Psoas muscle (tissue), 8 donors: Measurements from ENCODE around the gene PHPT1. TPM values are rescaled to one million over a fixed set of nuclear protein-coding genes. Genes with fewer than 3 reads are reported as not detected.
A peak's percentile ranks its signal among the peaks of the same experiment; 100 is the strongest.
"Not testable (repeated sequence)": the region's sequence is repeated elsewhere in the genome, so short reads cannot be mapped to it uniquely, and the experiment has no call there.

Experiments
- ATAC-seq, 4 donors: fragments of 200-7000 bp; cut with Tn5 transposase; one replicate each; pipeline ENCODE4 v1.9.1; 2020; ENCODE audit warnings: moderate library complexity in 3 of 4, mild to moderate bottlenecking in 2 of 4
- DNase-seq, 2 donors: peaks; one replicate each; pipeline ENCODE4 v3.0.0-alpha.2; 2020
- H3K27ac ChIP-seq: fragments of 200-600 bp; one replicate; pipeline ENCODE4 v1.8.0; 2022
- H3K27me3 ChIP-seq, 3 donors: fragments of 200-600 bp in 1 of 3; one replicate each; pipeline versions ENCODE4 v1.6.1 to v1.8.0; 2013 to 2022; ENCODE audit warnings: low read length in 2 of 3, mild to moderate bottlenecking in 2 of 3, moderate library complexity in 1 of 3; ENCODE audit not compliant: insufficient read depth in 3 of 3
- H3K36me3 ChIP-seq, 2 donors: fragments of 200-600 bp in 1 of 2; one replicate each; pipeline versions ENCODE4 v1.6.1 to v1.8.0; 2013 to 2022; ENCODE audit warnings: low read depth in 1 of 2, mild to moderate bottlenecking in 1 of 2, moderate library complexity in 1 of 2; ENCODE audit not compliant: insufficient read depth in 1 of 2
- H3K4me1 ChIP-seq: fragments of 200-600 bp; one replicate; pipeline ENCODE4 v1.8.0; 2022
- H3K4me3 ChIP-seq: fragments of 200-600 bp; one replicate; pipeline ENCODE4 v1.8.0; 2022; ENCODE audit warnings: mild to moderate bottlenecking
- H3K9me3 ChIP-seq: fragments of 200-600 bp; one replicate; pipeline ENCODE4 v1.8.0; 2022
- WGBS, 3 donors: extraction: QIAGEN DNeasy Blood & Tissue Kit; methylation state at CpG; one replicate each; pipeline versions ENCODE4 v1.1.6 to v1.1.7; 2013; 5-methylcytosine and 5-hydroxymethylcytosine counted together
- intact Hi-C, 2 donors: fragments of 100-400 bp; cut with DNase I; formaldehyde crosslinking; loops; one replicate each; pipeline versions ENCODE4 v1.11.0 to v1.14.2; 2022
- long read RNA-seq, 2 donors: library from polyadenylated mRNA; unstranded; transcript quantifications; one replicate each; pipeline ENCODE4 v2.0.0, GENCODE V29; 2021
- polyA plus RNA-seq, 3 donors: library from polyadenylated mRNA; stranded (reverse); fragments of 200-250 nt; gene quantifications; one replicate each; pipeline ENCODE4 v1.2.3, GENCODE V29; 2013
- total RNA-seq, 4 donors: library from RNA; stranded (reverse); fragmentation: NEBNext Ultra II Directional in 2 of 4; extraction: Animal tissue kit (Norgen Biotek cat#: 25700) in 2 of 4; gene quantifications; one replicate each; pipeline versions ENCODE4 v1.2.1 to v1.2.4, GENCODE V29; 2021 to 2023
- TF ChIP-seq, protein P1 (sequence below): fragments of 200-600 bp; IDR thresholded peaks from one replicate; pipeline ENCODE4 v1.8.0; 2022; ENCODE audit warnings: antibody characterized with exemption
- donor health status: healthy with polysubstance abuse.
- donor health status: DM: no; HTN: no; CAD: no; lungs with moderate emphysema.
- donor health status: Bipolar disorder and iron deficiency.
- donor health status: healthy.
- donor health status: DM: yes; HTN: yes; CAD: no.
- donor health status: DM: no; HTN: no; CAD: no.
- donor health status: DM: no; HTN: no; CAD: no.
- donor health status: DM: yes; HTN: yes; CAD: no.

PHPT1 gene
- total RNA-seq (100 to 1,000 TPM; 154 to 272 (median 220) TPM), polyA plus RNA-seq (100 to 1,000 TPM; 228 to 295 (median 288) TPM)
- long read RNA-seq, donor 1, transcript PHPT1-204 (2 exons, 627 nt): minor isoform, 25 of 180 reads
- long read RNA-seq, donor 1, transcript PHPT1-201 (3 exons, 890 nt): major isoform, 114 of 180 reads
- long read RNA-seq, donor 1, partial matches to known transcripts: 11 of 180 reads
- long read RNA-seq, donor 1, other reads (novel, unspliced or antisense): 25 of 180 reads
- long read RNA-seq, donor 2, transcript PHPT1-204 (2 exons, 627 nt): minor isoform, 14 of 114 reads
- long read RNA-seq, donor 2, transcript PHPT1-201 (3 exons, 890 nt): major isoform, 76 of 114 reads
- long read RNA-seq, donor 2, partial matches to known transcripts: 0 of 114 reads
- long read RNA-seq, donor 2, other reads (novel, unspliced or antisense): 21 of 114 reads

GRCh38 chr9:136849038-136849959, at the start of gene PHPT1:
PHPT1 (plus strand) TSS chr9:136849409; CDS start chr9:136849431, 22 bp downstream.
- WGBS, 3 donors: 0% methylated on average over 48 to 77 of the region's 77 CpGs
- TF ChIP-seq, protein P1, sequence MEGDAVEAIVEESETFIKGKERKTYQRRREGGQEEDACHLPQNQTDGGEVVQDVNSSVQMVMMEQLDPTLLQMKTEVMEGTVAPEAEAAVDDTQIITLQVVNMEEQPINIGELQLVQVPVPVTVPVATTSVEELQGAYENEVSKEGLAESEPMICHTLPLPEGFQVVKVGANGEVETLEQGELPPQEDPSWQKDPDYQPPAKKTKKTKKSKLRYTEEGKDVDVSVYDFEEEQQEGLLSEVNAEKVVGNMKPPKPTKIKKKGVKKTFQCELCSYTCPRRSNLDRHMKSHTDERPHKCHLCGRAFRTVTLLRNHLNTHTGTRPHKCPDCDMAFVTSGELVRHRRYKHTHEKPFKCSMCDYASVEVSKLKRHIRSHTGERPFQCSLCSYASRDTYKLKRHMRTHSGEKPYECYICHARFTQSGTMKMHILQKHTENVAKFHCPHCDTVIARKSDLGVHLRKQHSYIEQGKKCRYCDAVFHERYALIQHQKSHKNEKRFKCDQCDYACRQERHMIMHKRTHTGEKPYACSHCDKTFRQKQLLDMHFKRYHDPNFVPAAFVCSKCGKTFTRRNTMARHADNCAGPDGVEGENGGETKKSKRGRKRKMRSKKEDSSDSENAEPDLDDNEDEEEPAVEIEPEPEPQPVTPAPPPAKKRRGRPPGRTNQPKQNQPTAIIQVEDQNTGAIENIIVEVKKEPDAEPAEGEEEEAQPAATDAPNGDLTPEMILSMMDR: no peak
- intact Hi-C loops: loop anchor here (5.0 to 10.0 kb wide), 5 partner anchors 78 to 178 kb away; partner anchors contain the start of genes ABCA2 (in 2 of the 2), C8G (in 1 of the 2) and FBXW5 (in 1 of the 2)
- Histone ChIP-seq H3K27ac (peak within 1 kb of the TSS; percentile 91), H3K36me3 (peaks cover 0 to 21% of the 10 kb centered on the region in 2 donors), H3K4me3 (peak within 1 kb of the TSS; percentile 81), H3K27me3 (peaks cover 0 to 20% (median 8%) of the 10 kb centered on the region in 3 donors), H3K9me3 (no peaks in the 10 kb centered on the region), H3K4me1 (peaks cover 26% of the 10 kb centered on the region)
- peak; percentile 99 for DNase-seq
- ATAC-seq: peak; percentile 85 to 91 (median 88)

GRCh38 chr9:136799854-136800657, 49.2 kb upstream of the PHPT1 start:
- intact Hi-C loops: loop anchor here in 1 of 2 donors (2.0 kb wide), 1 partner anchor 39 kb away; no protein-coding TSS in a partner anchor
- Histone ChIP-seq H3K4me1 (peaks cover 9% of the 10 kb centered on the region), H3K27ac (no peak overlapping the region), H3K36me3 (no peaks in the 10 kb centered on the region), H3K9me3 (no peaks in the 10 kb centered on the region), H3K4me3 (peak overlapping the region; percentile 49), H3K27me3 (peaks cover 0 to 48% (median 7%) of the 10 kb centered on the region in 3 donors)
- WGBS, 3 donors: 1% methylated on average over 59 to 63 of the region's 63 CpGs
- DNase-seq (peak; percentile 69 to 80), ATAC-seq (peak; percentile 60 to 73 (median 66))
- TF ChIP-seq, protein P1: no peak

GRCh38 chr9:136802321-136802720, 46.9 kb upstream of the PHPT1 start:
- TF ChIP-seq, protein P1: no peak
- DNase-seq (no peak), ATAC-seq (no peak)
- Histone ChIP-seq H3K36me3 (no peaks in the 10 kb centered on the region), H3K27me3 (peaks cover 0 to 46% (median 7%) of the 10 kb centered on the region in 3 donors), H3K4me1 (peaks cover 22% of the 10 kb centered on the region), H3K27ac (no peak overlapping the region), H3K9me3 (no peaks in the 10 kb centered on the region), H3K4me3 (no peak overlapping the region)
- WGBS, 3 donors: 66 to 88% (median 75%) methylated on average over 6 of the region's 6 CpGs
- intact Hi-C loops: no loop called here

DNA sequence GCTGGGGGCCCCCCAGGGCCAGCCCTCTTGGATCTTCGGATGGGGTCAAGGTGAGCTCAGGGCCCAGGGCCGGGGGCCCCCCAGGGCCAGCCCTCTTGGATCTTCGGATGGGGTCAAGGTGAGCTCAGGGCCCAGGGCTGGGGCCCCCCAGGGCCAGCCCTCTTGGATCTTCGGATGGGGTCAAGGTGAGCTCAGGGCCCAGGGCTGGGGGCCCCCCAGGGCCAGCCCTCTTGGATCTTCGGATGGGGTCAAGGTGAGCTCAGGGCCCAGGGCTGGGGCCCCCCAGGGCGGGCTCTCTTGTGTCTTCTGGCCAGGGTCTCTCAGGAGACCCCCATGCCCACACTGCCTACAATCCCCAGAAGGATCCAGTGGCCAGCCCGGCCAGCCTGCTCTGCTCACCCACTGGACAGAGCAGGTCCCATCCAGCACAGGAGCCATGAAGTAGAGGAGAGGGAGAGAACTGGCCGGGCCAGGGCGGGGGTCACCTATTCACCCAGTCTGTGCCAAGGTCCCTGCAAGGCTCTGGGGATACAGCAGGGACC, 46.1 kb upstream of the PHPT1 start:
- WGBS, 3 donors: 91 to 97% (median 93%) methylated on average over 5 to 8 of the region's 9 CpGs
- H3K4me3 ChIP-seq, intact Hi-C loops, ATAC-seq, DNase-seq, H3K9me3 ChIP-seq, H3K27ac ChIP-seq, H3K36me3 ChIP-seq: not testable (repeated sequence)
- Histone ChIP-seq H3K27me3 (peaks cover 0 to 39% (median 7%) of the 10 kb centered on the region in 3 donors), H3K4me1 (peaks cover 22% of the 10 kb centered on the region)
